NCI-H446 (cell line): ENCODE data around the gene IGFBP2.

Source experiments
- DNase-seq, 2 experiments: peaks; one replicate each; lab custom pipeline; 2025; lab: John Stamatoyannopoulos, UW

IGFBP2 gene

GRCh38 chr2:216702756-216703155, 69.5 kb downstream of the IGFBP2 start:
- no peak for DNase-seq

GRCh38 chr2:216710551-216711301, 77.5 kb downstream of the IGFBP2 start:
- DNase-seq, result no peak

DNA sequence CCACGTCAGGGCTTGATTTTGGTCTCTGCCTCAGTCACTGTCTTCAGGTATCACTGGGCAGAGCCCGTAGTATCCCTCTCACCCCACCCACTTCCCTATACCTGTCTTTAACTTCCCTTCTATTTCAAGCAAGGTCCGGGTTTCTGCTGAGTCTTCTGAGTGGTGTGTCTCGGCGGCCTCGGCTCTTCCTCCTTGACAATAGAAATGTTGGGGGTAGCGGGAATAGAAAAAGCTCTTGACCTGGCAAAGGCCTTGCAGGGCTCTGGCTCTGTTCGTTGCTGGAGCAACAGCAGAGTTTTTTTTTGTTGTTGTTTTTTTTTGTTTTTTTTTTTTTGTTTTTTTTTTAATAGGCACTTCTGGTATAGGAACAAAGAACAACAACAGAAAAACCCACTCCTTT, 78.1 kb downstream of the IGFBP2 start:
- no peak for DNase-seq

- DNase-seq, result peak; percentile 93 to 99
Measured at GRCh38 chr2:216713691-216714336, 80.6 kb downstream of the IGFBP2 start.
